GM12878 (cell line): ENCODE results near the gene LRRC4. TPM values are rescaled to one million over a fixed set of nuclear protein-coding genes. Genes with fewer than 3 reads are reported as not detected.

Source experiments
- ATAC-seq: fragments of 200-7000 bp; cut with Tn5 transposase; 3 replicates; pipeline ENCODE4 v1.9.1; 2020; ENCODE audit warnings: mild to moderate bottlenecking, moderate library complexity
- BruUV-seq: library from RNA; stranded (reverse); fragments of 400-500 nt; replicated peaks from 2 replicates; lab custom pipeline; 2021; lab: Mats Ljungman, UMichigan
- CTCF ChIA-PET: fragments of 300-600 bp; sonication (Branson Sonifier 250); formaldehyde crosslinking; extraction: SDS; loops from one replicate; lab custom pipeline; 2021; ENCODE audit warnings: inconsistent platforms; lab: Yijun Ruan, JAX
- POLR2A ChIA-PET: fragments of 350-600 bp; formaldehyde crosslinking; extraction: SDS; loops from one replicate; lab custom pipeline; 2021; ENCODE audit warnings: inconsistent platforms; lab: Charles Lee
- RAD21 ChIA-PET: fragments of 300-600 bp; sonication (Branson Sonifier 250); formaldehyde crosslinking; loops from one replicate; lab custom pipeline; 2023; ENCODE audit warnings: antibody characterized with exemption; ENCODE audit not compliant: unreplicated experiment; lab: Charles Lee
- SMC1A ChIA-PET: fragments of 300-600 bp; sonication (Branson Sonifier 250); formaldehyde crosslinking; loops from one replicate; lab custom pipeline; 2023; ENCODE audit not compliant: unreplicated experiment, uncharacterized antibody; lab: Charles Lee
- DNase-seq: peaks from one replicate; pipeline ENCODE4 v3.0.0-alpha.2; 2011; ENCODE audit warnings: low read depth, low spot score
- FAIRE-seq: peaks from 3 replicates; lab custom pipeline; 2011; peaks lifted over from hg19 to GRCh38; lab: Jason Lieb, UNC
- H2AFZ ChIP-seq: 2 replicates; pipeline ENCODE4 v1.6.0; 2011; ENCODE audit warnings: low read depth, low read length, control low read depth; ENCODE audit not compliant: control insufficient read depth
- H3K27ac ChIP-seq: 2 replicates; pipeline ENCODE4 v1.5.1; 2011; ENCODE audit warnings: control low read depth; ENCODE audit not compliant: control insufficient read depth, insufficient read depth
- H3K27me3 ChIP-seq, 2 experiments: replicated peaks in 1 of 2; 2 replicates each; pipeline versions ENCODE4 v1.6.0 to v1.6.1; 2011; ENCODE audit warnings: low read length in 1 of 2; ENCODE audit not compliant: control insufficient read depth in 2 of 2, insufficient read depth in 2 of 2
- H3K36me3 ChIP-seq, 2 experiments: 2 replicates each; pipeline ENCODE4 v1.5.1; 2011; ENCODE audit warnings: low read length in 1 of 2; ENCODE audit not compliant: control insufficient read depth in 2 of 2, insufficient read depth in 2 of 2
- H3K4me1 ChIP-seq: 2 replicates; pipeline ENCODE4 v1.6.1; 2011; ENCODE audit warnings: mild to moderate bottlenecking, low read length, moderate library complexity, mixed read lengths; ENCODE audit not compliant: control insufficient read depth, insufficient read depth
- H3K4me2 ChIP-seq: 2 replicates; pipeline ENCODE4 v1.6.0; 2011; ENCODE audit warnings: control low read depth; ENCODE audit not compliant: control insufficient read depth, insufficient read depth
- H3K4me3 ChIP-seq: fragments of 200-600 bp; sonication (generic); 2 replicates; pipeline ENCODE4 v1.5.1; 2016
- H3K79me2 ChIP-seq: 2 replicates; pipeline ENCODE4 v1.6.0; 2011; ENCODE audit warnings: low read length; ENCODE audit not compliant: control insufficient read depth, insufficient read depth
- H3K9ac ChIP-seq: 2 replicates; pipeline ENCODE4 v1.8.0; 2011; ENCODE audit warnings: low read length, control low read depth, mixed read lengths; ENCODE audit not compliant: control insufficient read depth, insufficient read depth
- H3K9me3 ChIP-seq: replicated peaks from 3 replicates; pipeline ENCODE4 v1.5.1; 2011; ENCODE audit warnings: mild to moderate bottlenecking, low read length; ENCODE audit not compliant: control insufficient read depth, insufficient read depth
- H4K20me1 ChIP-seq: 2 replicates; pipeline ENCODE4 v1.6.0; 2011; ENCODE audit not compliant: control insufficient read depth, insufficient read depth
- CHD2 ChIP-seq: IDR thresholded peaks from 2 replicates; pipeline ENCODE4 v1.6.1; 2011; ENCODE audit warnings: low read depth, low read length, improper control_type of control experiment, borderline replicate concordance
- CREM ChIP-seq: IDR thresholded peaks from 2 replicates; pipeline ENCODE4 v1.6.1; 2014; ENCODE audit warnings: antibody characterized with exemption, low read depth
- ESRRA ChIP-seq: IDR thresholded peaks from 2 replicates; pipeline ENCODE4 v1.6.1; 2012; ENCODE audit warnings: mild to moderate bottlenecking, low read length, improper control_type of control experiment
- EZH2 ChIP-seq: IDR thresholded peaks from 2 replicates; pipeline ENCODE4 v1.6.1; 2012; ENCODE audit warnings: low read depth, mild to moderate bottlenecking, control low read depth, inconsistent platforms, low read length, borderline replicate concordance; ENCODE audit not compliant: control insufficient read depth
- GABPA ChIP-seq: IDR thresholded peaks from 2 replicates; pipeline ENCODE4 v1.6.1; 2014; ENCODE audit warnings: antibody characterized with exemption, low read depth, mild to moderate bottlenecking, inconsistent platforms
- JUNB ChIP-seq: IDR thresholded peaks from 2 replicates; pipeline ENCODE4 v1.6.1; 2016; ENCODE audit warnings: antibody characterized with exemption, mild to moderate bottlenecking
- JUND ChIP-seq: IDR thresholded peaks from 2 replicates; pipeline ENCODE4 v1.6.1; 2012; ENCODE audit warnings: low read depth, mild to moderate bottlenecking, low read length, improper control_type of control experiment, moderate library complexity
- MEF2A ChIP-seq: IDR thresholded peaks from 2 replicates; pipeline ENCODE4 v1.6.1; 2011; ENCODE audit warnings: low read depth, mild to moderate bottlenecking, low read length, moderate library complexity; ENCODE audit not compliant: insufficient read depth
- MYB ChIP-seq: fragments of 150-350 bp; IDR thresholded peaks from 2 replicates; pipeline ENCODE4 v1.6.1; 2014; ENCODE audit warnings: mild to moderate bottlenecking, low read depth, low read length, borderline replicate concordance
- NFXL1 ChIP-seq: fragments of 450-650 bp; IDR thresholded peaks from 2 replicates; pipeline ENCODE4 v1.6.1; 2017; ENCODE audit warnings: antibody characterized with exemption, mild to moderate bottlenecking, borderline replicate concordance
- NR2F1 ChIP-seq: fragments of 450-650 bp; conservative IDR thresholded peaks from 2 replicates; pipeline ENCODE4 v1.6.1; 2017; ENCODE audit warnings: mild to moderate bottlenecking
- NRF1 ChIP-seq: conservative IDR thresholded peaks from 2 replicates; pipeline ENCODE4 v1.6.1; 2011; ENCODE audit warnings: mild to moderate bottlenecking, low read depth, low read length, improper control_type of control experiment
- POLR2AphosphoS2 ChIP-seq: IDR thresholded peaks from 2 replicates; pipeline ENCODE4 v1.6.1; 2011; ENCODE audit warnings: low read depth, mild to moderate bottlenecking, low read length, improper control_type of control experiment, moderate library complexity
- SIN3A ChIP-seq: IDR thresholded peaks from 2 replicates; pipeline ENCODE4 v1.6.1; 2012; ENCODE audit warnings: low read depth, low read length, improper control_type of control experiment
- SMAD1 ChIP-seq: fragments of 450-650 bp; IDR thresholded peaks from 2 replicates; pipeline ENCODE4 v1.6.1; 2018; ENCODE audit warnings: mild to moderate bottlenecking, low read depth; ENCODE audit not compliant: partially characterized antibody
- USF1 ChIP-seq: IDR thresholded peaks from 2 replicates; pipeline ENCODE4 v1.6.1; 2011; ENCODE audit warnings: borderline replicate concordance, low read depth, mild to moderate bottlenecking, moderate library complexity, mixed read lengths, low read length; ENCODE audit not compliant: insufficient read depth; ENCODE audit errors: extremely low read length
- WRNIP1 ChIP-seq: IDR thresholded peaks from 2 replicates; pipeline ENCODE4 v1.6.1; 2011; ENCODE audit warnings: low read depth, low read length, improper control_type of control experiment, borderline replicate concordance
- YY1 ChIP-seq: IDR thresholded peaks from 2 replicates; pipeline ENCODE4 v1.6.1; 2011; ENCODE audit warnings: low read depth, mild to moderate bottlenecking, low read length
- ZBTB4 ChIP-seq: fragments of 450-650 bp; formaldehyde crosslinking; IDR thresholded peaks from 2 replicates; pipeline ENCODE4 v1.4.0; 2022; ENCODE audit warnings: mild to moderate bottlenecking, moderate library complexity
- ZNF384 ChIP-seq: IDR thresholded peaks from 2 replicates; pipeline ENCODE4 v1.6.1; 2012; ENCODE audit warnings: low read depth, mild to moderate bottlenecking, low read length, improper control_type of control experiment, borderline replicate concordance
- WGBS: methylation state at CpG from one replicate; pipeline ENCODE4 v1.1.6; 2016; ENCODE audit warnings: low lambda C conversion rate; ENCODE audit not compliant: insufficient replicate concordance, insufficient coverage; ENCODE audit errors: missing lambda C conversion rate; 5-methylcytosine and 5-hydroxymethylcytosine counted together
- in situ Hi-C: fragments of 300-500 bp; cut with MboI; formaldehyde crosslinking; loops from 9 replicates; pipeline ENCODE4 v1.14.3; 2018; ENCODE audit warnings: mixed read lengths
- intact Hi-C: fragments of 100-400 bp; cut with micrococcal nuclease; formaldehyde crosslinking; loops from one replicate; pipeline ENCODE4 v1.14.2; 2022; ENCODE audit not compliant: unreplicated experiment
- polyA plus RNA-seq, 11 experiments: library from polyadenylated mRNA; depleted of rRNA in 4 of 11; unstranded in 6 of 11; stranded (reverse) in 5 of 11; fragments of >200 nt; fragmentation: Nextera tagmentation in 4 of 11; fragmentation: Illumina TruSeq in 1 of 11; extraction: Ambion mirVana in 4 of 11; extraction: Trizol in 1 of 11; gene quantifications; 1 replicate in 1 of 11; 2 replicates in 10 of 11; pipeline versions ENCODE4 v1.2.1 to v1.2.3, GENCODE V29; 2011 to 2016; ENCODE audit warnings: inconsistent platforms in 2 of 11, missing spikeins in 2 of 11, low read depth in 1 of 11
- total RNA-seq, 4 experiments: library from RNA; depleted of rRNA in 3 of 4; stranded (reverse); fragments of >200 nt in 3 of 4; fragmentation: Illumina TruSeq in 1 of 4; extraction: Trizol in 1 of 4; gene quantifications; 2 replicates each; pipeline versions ENCODE4 v1.2.1 to v1.2.3, GENCODE V29; 2013 to 2021

Gene LRRC4
- total and polyA plus RNA-seq, 10 of the 15 experiments (the other 5 are each of a cell fraction or from before 2014, with no cell fraction given): 0.06 to 0.85 (median 0.12) TPM; not detected in 4

- TF ChIP-seq USF1: no peak
- TF ChIP-seq ZNF384: no peak
- TF ChIP-seq CHD2: no peak
- TF ChIP-seq JUNB: no peak
- no peak for TF ChIP-seq NRF1
- no peak for TF ChIP-seq EZH2
- TF ChIP-seq GABPA: no peak
These were observed 23.9 kb downstream of the LRRC4 start (continued) for GRCh38 chr7:128007303-128007680.

GRCh38 chr7:128006550-128007302 is 24.5 kb downstream of the LRRC4 start:
- POLR2A ChIA-PET: interaction anchor here (0.5 kb wide), 1 partner anchor 98 kb away, joined by 3 read pairs; no protein-coding TSS in a partner anchor
- SMC1A ChIA-PET: interaction anchor here (1.2 kb wide), 1 partner anchor 8 kb away, joined by 4 read pairs; no protein-coding TSS in a partner anchor
- BruUV-seq: no TSS peak
- Histone ChIP-seq H3K4me2 (no peak overlapping the region), H3K27ac (no peak overlapping the region), H3K4me1 (peaks cover 34% of the 10 kb centered on the region), H2AFZ (no peak overlapping the region), H3K9me3 (no peaks in the 10 kb centered on the region), H4K20me1 (0 out of 2 replicates have a peak, but pooled peaks cover 4% of the 10 kb centered on the region), H3K36me3 (peaks cover 10 to 14% of the 10 kb centered on the region in 2 experiments; a peak in 3 of 4 replicates), H3K27me3 (no peaks in the 10 kb centered on the region), H3K4me3 (no peak overlapping the region), H3K9ac (no peak overlapping the region), H3K79me2 (no peaks in the 10 kb centered on the region)
- TF ChIP-seq SIN3A (no peak), WRNIP1 (no peak), MYB (no peak), JUND (no peak), SMAD1 (no peak), CREM (no peak), ESRRA (no peak), MEF2A (no peak), NFXL1 (no peak), ZBTB4 (CRISPR knock-in tag) (no peak), NR2F1 (no peak), POLR2AphosphoS2 (no peak), YY1 (no peak)
- FAIRE-seq: no peak
- ATAC-seq: no peak
- intact Hi-C loops: no loop called here
- CTCF ChIA-PET: interaction anchor here (0.6 to 0.9 kb wide), 2 partner anchors 224 to 296 kb away, joined by 3 read pairs; no protein-coding TSS in a partner anchor
- WGBS: 94% methylated on average over 8 of the region's 8 CpGs
- in situ Hi-C loops: no loop called here
- RAD21 ChIA-PET: no interaction called here
- no peak for DNase-seq
